Measurements from ENCODE around the gene CTNNA2. TPM values are rescaled to one million over a fixed set of nuclear protein-coding genes. Genes with fewer than 3 reads are reported as not detected.
"Not testable (repeated sequence)": the region's sequence is repeated elsewhere in the genome, so short reads cannot be mapped to it uniquely, and the experiment has no call there.

Gene CTNNA2
- polyA plus RNA-seq, 2 of the 4 experiments (the other 2 are of a cell fraction): 0.50 to 0.94 TPM

DNA sequence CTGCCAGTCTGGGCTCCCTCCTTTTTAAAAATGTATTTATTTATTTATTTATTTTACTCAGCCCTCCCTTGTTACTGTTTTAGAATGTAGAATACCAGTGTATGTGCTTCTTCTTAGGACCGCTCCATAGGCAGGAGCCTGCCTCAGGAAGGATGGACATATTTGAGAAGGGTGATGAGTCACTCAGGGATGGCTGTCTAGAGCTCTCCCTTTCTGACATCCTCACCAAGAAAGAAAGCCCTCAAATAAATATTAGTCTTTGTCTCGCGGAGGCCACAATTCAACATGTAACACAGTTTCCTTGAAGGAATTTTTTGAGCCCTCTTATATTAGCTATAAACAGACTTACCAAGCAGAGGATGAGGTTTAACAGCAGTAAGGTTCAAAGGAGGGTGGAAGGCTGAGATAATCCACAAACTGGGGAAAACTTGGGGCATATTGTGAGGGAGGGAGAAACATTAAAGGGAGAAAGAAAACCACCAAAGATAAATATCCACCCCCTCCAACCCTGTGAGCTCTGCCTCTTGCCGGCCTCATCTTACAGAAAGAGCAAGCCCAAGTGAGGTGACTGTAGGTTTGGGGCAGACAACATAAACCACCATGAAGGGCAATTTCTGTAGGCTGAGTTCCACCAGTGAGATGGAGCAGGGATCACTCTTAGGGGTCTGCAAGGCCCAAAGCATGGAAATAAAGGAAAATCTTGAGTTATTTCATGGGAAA is 628.3 kb downstream of the CTNNA2 start:
- Histone ChIP-seq H3K4me3 (no peak overlapping the region), H3K27ac (no peak overlapping the region), H3K4me2 (no peak overlapping the region), H3K4me1 (no peaks in the 10 kb centered on the region), H3K9me3 (peaks cover 3% of the 10 kb centered on the region; the same call in 2 of the 3 replicates)
- ChIA-PET POLR2A (no interaction called here), CTCF (interaction anchor here (0.6 kb wide), 1 partner anchor 179 kb away, joined by 3 read pairs; no protein-coding TSS in a partner anchor)
- TF ChIP-seq CBX2 (IDR thresholded peaks at IDR 0.05; ENCODE audit: borderline replicate concordance, low read depth) (no peak), TFCP2L1 (CRISPR knock-in tag; IDR thresholded peaks at IDR 0.05) (no peak), HDAC2 (IDR thresholded peaks at IDR 0.05) (no peak), CBX8 (IDR thresholded peaks at IDR 0.05) (no peak), HOXA7 (CRISPR knock-in tag; IDR thresholded peaks at IDR 0.05) (no peak), PHF8 (IDR thresholded peaks at IDR 0.05; ENCODE audit: borderline replicate concordance, low read depth) (no peak), JUNB (IDR thresholded peaks at IDR 0.05) (no peak), JUN (IDR thresholded peaks at IDR 0.05) (no peak), POLR2AphosphoS2 (conservative IDR thresholded peaks at IDR 0.05; ENCODE audit: low read length) (no peak), RCOR1 (IDR thresholded peaks at IDR 0.05; ENCODE audit: low read depth, low read length) (no peak), GATA3 (IDR thresholded peaks at IDR 0.05; ENCODE audit: borderline replicate concordance) (no peak)
- TF ChIP-seq, protein P1, sequence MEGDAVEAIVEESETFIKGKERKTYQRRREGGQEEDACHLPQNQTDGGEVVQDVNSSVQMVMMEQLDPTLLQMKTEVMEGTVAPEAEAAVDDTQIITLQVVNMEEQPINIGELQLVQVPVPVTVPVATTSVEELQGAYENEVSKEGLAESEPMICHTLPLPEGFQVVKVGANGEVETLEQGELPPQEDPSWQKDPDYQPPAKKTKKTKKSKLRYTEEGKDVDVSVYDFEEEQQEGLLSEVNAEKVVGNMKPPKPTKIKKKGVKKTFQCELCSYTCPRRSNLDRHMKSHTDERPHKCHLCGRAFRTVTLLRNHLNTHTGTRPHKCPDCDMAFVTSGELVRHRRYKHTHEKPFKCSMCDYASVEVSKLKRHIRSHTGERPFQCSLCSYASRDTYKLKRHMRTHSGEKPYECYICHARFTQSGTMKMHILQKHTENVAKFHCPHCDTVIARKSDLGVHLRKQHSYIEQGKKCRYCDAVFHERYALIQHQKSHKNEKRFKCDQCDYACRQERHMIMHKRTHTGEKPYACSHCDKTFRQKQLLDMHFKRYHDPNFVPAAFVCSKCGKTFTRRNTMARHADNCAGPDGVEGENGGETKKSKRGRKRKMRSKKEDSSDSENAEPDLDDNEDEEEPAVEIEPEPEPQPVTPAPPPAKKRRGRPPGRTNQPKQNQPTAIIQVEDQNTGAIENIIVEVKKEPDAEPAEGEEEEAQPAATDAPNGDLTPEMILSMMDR (IDR thresholded peaks at IDR 0.05): no peak
- TF ChIP-seq, protein P2, sequence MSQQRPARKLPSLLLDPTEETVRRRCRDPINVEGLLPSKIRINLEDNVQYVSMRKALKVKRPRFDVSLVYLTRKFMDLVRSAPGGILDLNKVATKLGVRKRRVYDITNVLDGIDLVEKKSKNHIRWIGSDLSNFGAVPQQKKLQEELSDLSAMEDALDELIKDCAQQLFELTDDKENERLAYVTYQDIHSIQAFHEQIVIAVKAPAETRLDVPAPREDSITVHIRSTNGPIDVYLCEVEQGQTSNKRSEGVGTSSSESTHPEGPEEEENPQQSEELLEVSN (IDR thresholded peaks at IDR 0.05; ENCODE audit: borderline replicate concordance, low read depth): no peak
- TF ChIP-seq, protein P3, sequence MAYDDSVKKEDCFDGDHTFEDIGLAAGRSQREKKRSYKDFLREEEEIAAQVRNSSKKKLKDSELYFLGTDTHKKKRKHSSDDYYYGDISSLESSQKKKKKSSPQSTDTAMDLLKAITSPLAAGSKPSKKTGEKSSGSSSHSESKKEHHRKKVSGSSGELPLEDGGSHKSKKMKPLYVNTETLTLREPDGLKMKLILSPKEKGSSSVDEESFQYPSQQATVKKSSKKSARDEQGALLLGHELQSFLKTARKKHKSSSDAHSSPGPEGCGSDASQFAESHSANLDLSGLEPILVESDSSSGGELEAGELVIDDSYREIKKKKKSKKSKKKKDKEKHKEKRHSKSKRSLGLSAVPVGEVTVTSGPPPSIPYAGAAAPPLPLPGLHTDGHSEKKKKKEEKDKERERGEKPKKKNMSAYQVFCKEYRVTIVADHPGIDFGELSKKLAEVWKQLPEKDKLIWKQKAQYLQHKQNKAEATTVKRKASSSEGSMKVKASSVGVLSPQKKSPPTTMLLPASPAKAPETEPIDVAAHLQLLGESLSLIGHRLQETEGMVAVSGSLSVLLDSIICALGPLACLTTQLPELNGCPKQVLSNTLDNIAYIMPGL (CRISPR knock-in tag; IDR thresholded peaks at IDR 0.05; ENCODE audit: borderline replicate concordance): no peak
- WGBS (ENCODE audit: missing lambda C conversion rate): 17% methylated on average over 4 of the region's 4 CpGs
- no peak for ATAC-seq
- FAIRE-seq: no peak
- no peak for DNase-seq (ENCODE audit: low read depth in 1 of 2, low spot score in 1 of 2)

DNA sequence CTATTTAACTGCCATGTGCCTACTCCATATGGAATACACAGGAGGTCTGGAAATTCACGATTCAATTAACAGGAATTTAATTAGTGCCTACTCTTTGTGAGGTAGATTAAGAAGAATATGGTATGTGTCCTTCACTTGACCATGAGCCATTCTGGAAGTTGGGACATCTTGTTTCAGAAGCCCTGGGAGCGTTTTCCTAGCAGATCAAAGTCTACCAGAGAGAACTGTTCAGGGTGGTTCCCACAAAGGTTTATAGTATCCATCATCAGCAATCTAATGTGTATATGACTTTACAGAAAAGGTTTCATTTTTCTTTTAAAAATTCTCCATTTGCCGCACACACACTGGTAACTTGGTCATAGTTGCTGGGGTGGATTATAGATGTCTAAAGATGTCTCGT is 632.6 kb downstream of the CTNNA2 start:
- H3K27ac ChIP-seq: no peak overlapping the region
- POLR2A ChIA-PET: no interaction called here
- no peak overlapping the region for H3K4me2 ChIP-seq
- WGBS (ENCODE audit: missing lambda C conversion rate): 35% methylated on average over 4 of the region's 4 CpGs
- FAIRE-seq (no peak), ATAC-seq (no peak), DNase-seq (ENCODE audit: low read depth in 1 of 2, low spot score in 1 of 2) (no peak)
- CTCF ChIA-PET: no interaction called here
- no peak overlapping the region for H3K4me3 ChIP-seq
- TF ChIP-seq PHF8 (IDR thresholded peaks at IDR 0.05; ENCODE audit: borderline replicate concordance, low read depth) (no peak), CHD4 (IDR thresholded peaks at IDR 0.05; ENCODE audit: borderline replicate concordance) (no peak), ZFP36 (IDR thresholded peaks at IDR 0.05; ENCODE audit: borderline replicate concordance, partially characterized antibody) (no peak), MAFK (IDR thresholded peaks at IDR 0.05; ENCODE audit: partially characterized antibody) (no peak), HOXB13 (CRISPR knock-in tag; IDR thresholded peaks at IDR 0.05; ENCODE audit: low read depth) (no peak), BHLHE40 (IDR thresholded peaks at IDR 0.05; ENCODE audit: low read depth, low read length) (no peak)
- no peaks in the 10 kb centered on the region for H3K4me1 ChIP-seq
- peaks cover 8% of the 10 kb centered on the region; the same call in 2 of the 3 replicates for H3K9me3 ChIP-seq

DNA sequence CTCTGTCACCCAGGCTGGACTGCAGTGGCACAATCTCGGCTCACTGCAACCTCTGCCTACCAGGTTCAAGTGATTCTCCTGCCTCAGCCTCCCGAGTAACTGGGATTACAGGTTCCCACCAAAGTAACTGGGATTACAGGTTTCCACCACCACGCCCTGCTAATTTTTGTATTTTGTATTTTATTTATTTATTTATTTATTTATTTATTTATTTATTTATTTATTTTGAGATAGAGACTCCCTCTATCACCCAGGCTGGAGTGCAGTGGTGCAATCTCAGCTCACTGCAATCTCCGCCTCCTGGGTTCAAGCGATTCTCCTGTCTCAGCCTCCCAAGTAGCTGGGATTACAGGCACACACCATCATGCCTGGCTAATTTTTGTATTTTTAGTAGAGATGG is 633.9 kb downstream of the CTNNA2 start:
- H3K4me3 ChIP-seq; H3K4me2 ChIP-seq; ATAC-seq; CTCF ChIA-PET; POLR2A ChIA-PET; DNase-seq (ENCODE audit: low read depth in 1 of 2, low spot score in 1 of 2); H3K4me1 ChIP-seq; H3K9me3 ChIP-seq; FAIRE-seq; H3K27ac ChIP-seq: not testable (repeated sequence)
- TF ChIP-seq ZC3H11A (IDR thresholded peaks at IDR 0.05): peak; percentile 58
- 42% methylated on average over 5 of the region's 5 CpGs for WGBS (ENCODE audit: missing lambda C conversion rate)

All from A549 (cell line).